ENCODE results near the gene CFHR5. TPM values are rescaled to one million over a fixed set of nuclear protein-coding genes. Genes with fewer than 3 reads are reported as not detected.

Gene CFHR5
- total and polyA plus RNA-seq, 2 donors (not counting 3 experiments of a cell fraction or from before 2014, with no cell fraction given): not detected

DNA sequence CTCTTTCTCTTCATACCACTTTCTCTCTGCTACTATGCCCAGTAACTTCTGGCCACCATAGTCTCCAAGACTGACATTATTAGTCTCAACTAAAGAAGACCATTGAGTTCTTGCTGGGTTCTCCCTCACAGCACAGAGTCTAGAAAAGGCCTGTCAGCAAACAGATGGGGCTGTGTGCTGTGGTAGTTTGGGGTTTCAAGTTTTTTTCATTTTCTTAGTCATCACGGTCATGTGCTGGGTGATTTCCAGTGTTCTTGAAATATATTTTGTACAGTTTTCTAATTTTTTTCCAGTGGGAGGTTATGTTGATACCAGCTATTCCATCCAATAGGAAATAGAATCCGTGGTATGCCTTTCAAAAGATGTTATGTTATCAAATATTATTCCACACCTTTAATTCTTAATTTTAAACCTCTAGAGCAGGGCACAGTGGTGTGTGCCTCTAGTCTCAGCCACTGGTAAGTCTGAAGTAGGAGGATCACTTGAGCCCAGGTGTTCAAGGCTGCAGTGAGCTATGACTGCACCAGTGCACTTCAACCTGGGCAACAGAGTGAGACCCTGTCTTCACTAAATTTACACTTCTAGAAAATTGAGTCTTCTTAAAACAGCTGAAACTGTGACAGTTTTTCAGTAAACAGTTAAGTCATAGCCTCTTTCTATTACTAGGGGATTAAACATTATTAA lies 25.5 kb upstream of the CFHR5 start:
- H2AFZ ChIP-seq (ENCODE audit: low read depth, low read length): no peak overlapping the region
- no peaks in the 10 kb centered on the region for H3K27me3 ChIP-seq (ENCODE audit: control insufficient read depth in 2 of 2, insufficient read depth in 2 of 2, low read length in 2 of 2)
- H3K9me3 ChIP-seq (replicated peaks; ENCODE audit: control insufficient read depth, insufficient read depth, low read length): no peaks in the 10 kb centered on the region
- H4K20me1 ChIP-seq (replicated peaks; ENCODE audit: control insufficient read depth, extremely low read depth, insufficient read depth, low read length): no peaks in the 10 kb centered on the region
- BruUV-seq (replicated peaks): no TSS peak
- no peaks in the 10 kb centered on the region for H3K9me1 ChIP-seq (replicated peaks; ENCODE audit: control insufficient read depth, extremely low read depth, insufficient read depth, low read length)
- no peak overlapping the region for H3K9ac ChIP-seq (replicated peaks; ENCODE audit: extremely low read depth, insufficient read depth, low read length)
- H3K4me1 ChIP-seq (ENCODE audit: control insufficient read depth, extremely low read depth, insufficient read depth, low read length): no peaks in the 10 kb centered on the region
- dilution Hi-C loops (cut with MboI; ENCODE audit: extremely low pct_ligation_motif_present, low sequenced_read_pairs): no loop called here
- DNase-seq (ENCODE audit: low read depth, low spot score): no peak
- no peaks in the 10 kb centered on the region for H3K79me2 ChIP-seq (ENCODE audit: control insufficient read depth, insufficient read depth, low read length)
- no peaks in the 10 kb centered on the region for H3K36me3 ChIP-seq (ENCODE audit: control insufficient read depth in 2 of 2, extremely low read depth in 1 of 2, insufficient read depth in 2 of 2, low read length in 2 of 2)
- TF ChIP-seq GATA2 (IDR thresholded peaks at IDR 0.05; ENCODE audit: insufficient read depth, insufficient read length, low read depth, low read length) (no peak), POLR2AphosphoS5 (IDR thresholded peaks at IDR 0.05; ENCODE audit: insufficient read depth, low read depth, low read length) (no peak), POLR2A (IDR thresholded peaks at IDR 0.05; ENCODE audit: low read depth, low read length) (no peak), JUN (IDR thresholded peaks at IDR 0.05; ENCODE audit: borderline replicate concordance, insufficient read depth, insufficient read length, low read depth) (no peak)
- intact Hi-C loops (cut with micrococcal nuclease): no loop called here
- no peak overlapping the region for H3K27ac ChIP-seq (ENCODE audit: insufficient read depth, low read depth, low read length)
- no peak overlapping the region for H3K4me3 ChIP-seq (replicated peaks in 1 of 3; ENCODE audit: insufficient read depth in 1 of 3, low read depth in 1 of 3, low read length in 3 of 3)
- POLR2A ChIA-PET: no interaction called here
- FAIRE-seq: no peak
- no peak overlapping the region for H3K4me2 ChIP-seq (ENCODE audit: insufficient read depth, low read length)
- CTCF ChIA-PET: no interaction called here

DNA sequence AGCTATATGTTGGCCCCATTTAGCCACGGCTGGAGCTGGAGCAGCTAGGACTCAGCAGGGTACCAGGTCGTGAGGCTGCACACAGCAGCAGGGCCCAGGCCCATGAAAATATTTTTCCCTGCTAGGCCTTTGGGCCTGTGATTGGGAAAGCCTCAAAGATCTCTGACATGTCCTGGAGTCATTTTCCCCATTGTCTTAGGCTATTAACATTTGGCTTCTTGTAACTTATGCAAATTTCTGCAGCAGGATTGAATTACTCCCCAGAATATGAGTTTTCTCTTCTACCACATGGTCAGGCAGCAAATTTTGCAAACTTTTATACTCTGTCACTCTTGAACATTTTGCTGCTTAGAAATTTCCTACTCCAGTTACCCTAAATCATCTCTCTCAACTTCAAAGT lies 22.6 kb upstream of the CFHR5 start:
- Histone ChIP-seq H3K4me2 (ENCODE audit: insufficient read depth, low read length) (no peak overlapping the region), H3K9me1 (replicated peaks; ENCODE audit: control insufficient read depth, extremely low read depth, insufficient read depth, low read length) (no peaks in the 10 kb centered on the region), H3K4me3 (replicated peaks in 1 of 3; ENCODE audit: insufficient read depth in 1 of 3, low read depth in 1 of 3, low read length in 3 of 3) (no peak overlapping the region), H3K79me2 (ENCODE audit: control insufficient read depth, insufficient read depth, low read length) (no peaks in the 10 kb centered on the region), H3K36me3 (ENCODE audit: control insufficient read depth in 2 of 2, extremely low read depth in 1 of 2, insufficient read depth in 2 of 2, low read length in 2 of 2) (no peaks in the 10 kb centered on the region), H4K20me1 (replicated peaks; ENCODE audit: control insufficient read depth, extremely low read depth, insufficient read depth, low read length) (no peaks in the 10 kb centered on the region), H3K27ac (ENCODE audit: insufficient read depth, low read depth, low read length) (no peak overlapping the region), H2AFZ (ENCODE audit: low read depth, low read length) (no peak overlapping the region), H3K9ac (replicated peaks; ENCODE audit: extremely low read depth, insufficient read depth, low read length) (no peak overlapping the region), H3K27me3 (ENCODE audit: control insufficient read depth in 2 of 2, insufficient read depth in 2 of 2, low read length in 2 of 2) (no peaks in the 10 kb centered on the region), H3K4me1 (ENCODE audit: control insufficient read depth, extremely low read depth, insufficient read depth, low read length) (no peaks in the 10 kb centered on the region), H3K9me3 (replicated peaks; ENCODE audit: control insufficient read depth, insufficient read depth, low read length) (no peaks in the 10 kb centered on the region)
- BruUV-seq (replicated peaks): no TSS peak
- no peak for FAIRE-seq
- dilution Hi-C loops (cut with MboI; ENCODE audit: extremely low pct_ligation_motif_present, low sequenced_read_pairs) (no loop called here), intact Hi-C loops (cut with micrococcal nuclease) (no loop called here)
- POLR2A ChIA-PET: no interaction called here
- CTCF ChIA-PET: no interaction called here
- TF ChIP-seq GATA2 (IDR thresholded peaks at IDR 0.05; ENCODE audit: insufficient read depth, insufficient read length, low read depth, low read length) (no peak), MAX (IDR thresholded peaks at IDR 0.05; ENCODE audit: insufficient read depth, insufficient read length) (no peak), EZH2 (IDR thresholded peaks at IDR 0.05; ENCODE audit: borderline replicate concordance, low read depth, low read length, severe bottlenecking) (no peak), POLR2AphosphoS5 (IDR thresholded peaks at IDR 0.05; ENCODE audit: insufficient read depth, low read depth, low read length) (no peak), MYC (IDR thresholded peaks at IDR 0.05; ENCODE audit: low read depth, low read length) (no peak), CTCF (IDR thresholded peaks at IDR 0.05; ENCODE audit: extremely low read depth in 1 of 2, insufficient read depth in 1 of 2, low read depth in 1 of 2, low read length in 2 of 2) (no peak)
- no peak for DNase-seq (ENCODE audit: low read depth, low spot score)
